Right renal cortex interstitium (tissue), 3 donors: ENCODE measurements around the gene CFAP20. TPM values are rescaled to one million over a fixed set of nuclear protein-coding genes. Genes with fewer than 3 reads are reported as not detected.
"Not testable (repeated sequence)": the region's sequence is repeated elsewhere in the genome, so short reads cannot be mapped to it uniquely, and the experiment has no call there.

Source experiments
- DNase-seq, 3 donors: peaks; one replicate each; pipeline ENCODE4 v3.0.0-alpha.2; 2013; ENCODE audit warnings: low read depth in 3 of 3, low spot score in 2 of 3
- polyA plus RNA-seq, 3 donors: library from polyadenylated mRNA; unstranded; fragments of 120-200 nt; gene quantifications; one replicate each; pipeline ENCODE4 v1.2.1, GENCODE V29; 2013; ENCODE audit not compliant: insufficient read length in 3 of 3

CFAP20 gene
- polyA plus RNA-seq, 3 donors = 72.3 to 78.4 (median 72.9) TPM

- DNase-seq = not testable (repeated sequence)
These were observed 57.0 kb downstream of the CFAP20 start for GRCh38 chr16:58072134-58072533.

GRCh38 chr16:58070585-58070984 lies 58.6 kb downstream of the CFAP20 start:
- DNase-seq = no peak

Other genes starting within 250 kb of the CFAP20 start
- under 1 TPM in 2 of 3 donors, not detected in 1; 0.03 to 0.07 TPM for gene CNGB1, start 158.3 kb downstream of the CFAP20 start, polyA plus RNA-seq
- 10 to 100 TPM in 2 of 3 donors, 1 to 10 TPM in 1; 8.4 to 10.3 (median 10.1) TPM for gene ZNF319, start 128.7 kb downstream of the CFAP20 start, polyA plus RNA-seq
- 10 to 100 TPM; 20.9 to 22.3 (median 21.0) TPM for gene USB1, start 128.0 kb downstream of the CFAP20 start, polyA plus RNA-seq
- 10 to 100 TPM; 12.1 to 14.3 (median 12.7) TPM for gene MMP15, start 103.6 kb downstream of the CFAP20 start, polyA plus RNA-seq
- gene CSNK2A2, start 68.7 kb upstream of the CFAP20 start, polyA plus RNA-seq = 10 to 100 TPM; 69.7 to 73.5 (median 73.1) TPM
- gene PRSS54, start 165.6 kb upstream of the CFAP20 start, polyA plus RNA-seq = not detected